HG03139 (cell line): ENCODE measurements around the gene HOXB6.

ENCODE experiments used
- ATAC-seq: cut with Tn5 transposase; IDR thresholded peaks from one replicate; pipeline ENCODE4 v1.9.1; 2021; ENCODE audit not compliant: unreplicated experiment

HOXB6 gene

DNA sequence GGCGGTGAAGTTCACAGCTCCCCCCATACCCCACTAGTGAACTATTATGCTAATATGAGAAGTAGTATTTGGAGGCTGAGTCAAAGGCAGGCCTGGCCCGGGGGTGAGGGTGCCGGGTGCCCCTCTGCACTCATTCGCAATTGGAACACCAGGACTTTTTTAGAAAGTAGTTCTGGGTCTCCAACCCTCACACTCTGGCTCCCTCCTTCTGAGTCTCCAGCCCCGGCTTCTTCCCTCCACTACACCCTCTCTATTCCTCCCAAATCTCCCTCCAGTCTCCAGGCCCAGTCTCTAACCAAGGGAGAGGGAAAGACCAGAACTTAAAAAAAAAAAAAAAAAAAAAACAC lies 48.6 kb downstream of the HOXB6 start:
- ATAC-seq, result no peak

DNA sequence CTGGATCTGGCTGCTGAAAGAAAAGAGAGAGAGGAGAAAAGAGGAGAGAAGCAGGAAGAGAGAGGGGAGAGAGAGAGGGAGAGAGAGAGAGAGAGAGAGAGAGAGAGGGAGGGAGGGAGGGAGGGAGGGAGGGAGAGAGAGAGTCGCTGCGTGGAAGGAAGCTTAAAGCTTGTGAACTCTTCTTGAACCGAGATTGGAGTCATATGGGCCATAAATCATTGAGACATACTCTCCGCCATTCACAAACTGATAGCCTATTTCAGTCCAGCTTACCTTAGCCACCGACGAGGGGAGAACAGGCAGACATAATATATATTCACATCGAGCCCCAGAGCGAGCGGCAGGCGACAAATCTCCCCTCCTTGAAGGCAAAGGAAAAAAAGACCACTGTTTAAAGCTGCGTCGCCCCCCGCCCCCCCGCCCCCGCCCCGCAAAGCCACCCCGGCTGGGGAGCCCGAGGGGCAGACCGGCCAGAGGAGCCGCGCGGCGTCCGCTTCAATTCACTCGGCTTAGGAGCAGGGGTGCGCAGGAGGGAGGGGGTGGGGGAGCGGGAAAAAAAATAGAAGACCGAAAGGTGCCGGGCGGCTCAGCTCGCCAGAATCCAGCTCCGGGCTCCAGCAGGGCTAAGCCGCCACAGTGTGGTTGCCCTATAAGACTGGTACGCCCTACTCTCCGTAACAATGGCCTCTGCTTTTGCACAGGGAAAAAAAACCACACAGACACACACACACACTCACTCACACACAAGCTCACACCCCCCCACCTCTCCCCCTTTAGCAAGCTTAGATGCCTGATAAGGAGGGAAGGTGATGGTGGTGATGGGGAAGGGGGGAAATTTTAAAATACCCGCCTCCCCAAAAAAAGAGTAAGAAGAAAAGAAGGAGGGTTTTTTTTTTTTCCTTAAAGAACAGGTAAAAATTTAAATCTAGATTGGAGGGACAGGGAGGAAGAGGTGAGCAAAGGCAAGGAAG lies 49.2 kb downstream of the HOXB6 start:
- no peak for ATAC-seq

DNA sequence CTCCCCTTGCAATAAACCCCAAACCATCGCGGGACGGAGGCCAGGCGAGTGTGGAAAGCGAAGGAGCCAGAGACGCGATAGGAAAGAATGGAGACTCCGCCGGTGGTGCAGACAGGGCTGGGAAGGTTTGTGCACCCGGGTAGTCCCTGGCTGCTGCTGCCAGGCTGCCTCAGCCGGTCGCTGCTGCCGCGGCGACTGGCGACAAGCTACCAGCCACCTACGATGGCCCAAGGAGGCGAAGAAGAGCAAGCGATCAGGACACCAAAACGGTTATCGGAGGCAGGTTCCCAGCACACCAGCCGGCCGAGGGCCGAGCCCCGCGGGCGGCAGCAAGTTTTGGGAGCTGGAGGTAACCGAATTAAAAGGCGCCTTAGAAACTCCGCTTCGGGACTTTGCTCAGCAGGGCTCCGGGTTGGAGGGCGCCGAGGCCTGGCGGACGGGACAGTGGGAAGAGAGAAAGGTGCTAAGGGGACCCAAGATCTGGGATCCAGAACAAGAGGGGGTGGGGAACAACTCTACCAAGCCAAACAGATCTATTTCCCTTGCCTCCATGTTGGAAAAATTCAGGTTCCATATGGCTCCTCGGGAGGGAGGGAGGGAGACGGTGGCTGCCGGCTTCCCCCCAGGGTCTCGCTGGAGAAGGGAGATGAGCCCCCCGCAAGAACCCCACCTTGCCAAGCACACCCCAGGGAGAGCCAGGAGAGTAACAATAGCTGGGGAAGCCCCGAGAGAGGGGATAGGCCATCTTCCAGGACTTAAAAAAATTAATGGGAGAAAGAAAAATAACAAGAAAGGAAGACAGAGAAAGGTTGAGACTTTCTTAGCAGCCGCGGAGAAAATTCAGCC lies 50.2 kb downstream of the HOXB6 start:
- no peak for ATAC-seq

DNA sequence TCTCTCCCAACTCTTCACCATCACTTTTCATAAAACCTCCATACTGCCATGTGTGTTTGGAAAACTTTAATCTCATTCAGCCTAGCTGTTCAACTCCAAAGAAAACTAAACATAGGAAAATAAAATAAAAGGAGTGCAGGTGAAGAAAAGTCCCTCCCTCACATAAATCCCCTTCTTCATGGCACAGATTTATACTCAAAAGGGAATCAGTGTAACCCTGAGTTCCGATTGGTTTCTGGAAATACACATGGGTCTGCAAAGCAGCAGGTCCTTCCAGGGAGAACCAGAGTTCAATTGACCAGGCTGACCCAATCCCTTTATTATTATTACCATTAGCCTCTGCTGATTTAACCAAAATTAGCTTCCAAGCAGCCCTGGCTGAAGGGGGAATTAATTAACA lies 51.0 kb downstream of the HOXB6 start:
- no peak for ATAC-seq

DNA sequence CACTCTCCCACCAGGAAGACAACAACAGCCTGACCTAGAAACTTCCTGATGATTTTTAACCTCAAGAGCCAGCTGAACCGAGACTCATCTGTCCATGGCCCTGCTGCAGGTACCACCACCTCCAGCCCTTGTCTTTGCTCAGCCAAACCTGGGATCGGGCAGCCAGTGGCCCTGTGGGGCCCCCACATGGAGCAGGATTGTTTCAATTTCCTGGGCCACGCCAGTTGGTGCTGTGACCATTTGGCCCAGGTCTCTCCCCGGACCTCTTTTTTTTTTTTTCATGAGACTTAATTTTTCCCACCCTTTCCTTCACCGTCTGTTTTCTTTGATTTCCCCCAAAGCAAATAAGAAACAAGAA lies 51.6 kb downstream of the HOXB6 start:
- no peak for ATAC-seq

DNA sequence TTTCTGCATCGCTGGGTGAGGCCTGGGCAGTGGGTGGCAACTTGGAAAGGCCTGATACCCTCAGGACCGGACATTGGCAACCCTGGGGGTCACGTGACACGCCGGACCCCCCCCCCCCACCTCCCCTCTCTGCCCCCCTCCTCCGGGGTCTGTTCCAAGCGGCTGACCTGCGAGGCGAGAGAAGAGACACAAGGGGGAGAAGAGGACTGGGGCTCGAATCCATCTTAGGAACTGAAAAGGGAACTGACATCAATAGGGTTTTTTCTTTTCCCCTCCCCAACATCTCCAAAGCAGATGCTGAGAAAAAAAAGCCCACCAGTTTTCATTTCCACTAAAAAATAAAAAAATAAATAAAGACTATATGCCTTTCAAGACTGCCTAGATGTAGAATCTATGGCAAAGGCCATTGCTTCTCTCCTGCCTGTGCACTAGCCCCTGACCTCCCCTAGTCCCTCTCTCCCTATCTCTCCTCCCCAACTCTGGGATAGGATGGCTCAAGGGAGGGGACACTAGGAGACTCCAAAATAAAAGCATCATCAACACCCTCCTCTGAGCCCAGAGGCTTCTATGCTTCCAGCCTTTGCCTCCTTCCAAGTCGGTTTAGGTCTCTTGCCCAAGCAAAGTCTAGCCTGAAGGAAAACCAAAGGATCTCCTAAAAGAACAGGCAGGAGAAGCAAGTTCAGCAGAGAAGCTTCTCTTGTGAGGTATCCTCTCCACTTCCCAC lies 52.2 kb downstream of the HOXB6 start:
- no peak for ATAC-seq

DNA sequence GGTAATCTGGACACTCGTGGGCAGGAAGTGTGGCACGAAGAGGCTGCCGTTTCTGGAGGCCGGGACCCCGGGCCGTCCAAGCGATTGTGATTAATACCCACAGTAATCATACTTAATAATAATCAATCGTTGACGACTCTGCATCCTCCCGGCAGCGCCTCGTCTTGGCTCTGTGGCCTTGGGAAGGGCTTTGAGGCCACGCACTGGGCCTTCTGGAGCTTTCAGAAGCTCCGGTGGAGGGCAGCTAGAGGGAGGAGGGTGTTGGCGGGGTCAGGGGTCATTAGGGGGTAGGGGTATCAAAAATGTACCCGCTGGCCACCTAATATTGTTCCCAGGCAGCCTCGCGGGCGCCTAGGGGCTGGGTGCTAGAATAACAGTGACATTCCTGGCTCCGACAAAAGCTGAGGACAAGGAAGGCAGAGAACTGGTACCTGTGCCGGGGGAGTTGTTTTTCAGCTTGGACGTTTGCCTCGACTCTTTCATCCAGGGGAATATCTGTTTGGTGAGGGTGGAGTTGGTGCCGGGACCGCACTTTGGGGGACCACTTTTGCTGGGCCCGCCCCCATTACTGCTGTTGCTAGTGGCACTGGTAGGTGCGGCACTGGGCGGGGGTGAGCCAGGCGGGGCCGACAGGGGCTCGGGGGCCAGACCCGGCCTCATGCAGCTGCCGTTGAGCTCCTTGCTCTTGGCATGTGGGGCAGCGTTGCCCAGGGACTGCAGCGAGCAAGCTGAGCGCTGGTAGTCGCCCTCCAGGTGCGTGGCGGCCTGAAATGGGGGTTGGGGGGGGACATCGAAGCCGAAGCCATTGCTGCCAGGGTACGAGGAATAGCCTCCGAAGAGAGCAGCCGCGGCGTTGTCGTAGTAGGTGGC lies 53.0 kb downstream of the HOXB6 start:
- no peak for ATAC-seq

DNA sequence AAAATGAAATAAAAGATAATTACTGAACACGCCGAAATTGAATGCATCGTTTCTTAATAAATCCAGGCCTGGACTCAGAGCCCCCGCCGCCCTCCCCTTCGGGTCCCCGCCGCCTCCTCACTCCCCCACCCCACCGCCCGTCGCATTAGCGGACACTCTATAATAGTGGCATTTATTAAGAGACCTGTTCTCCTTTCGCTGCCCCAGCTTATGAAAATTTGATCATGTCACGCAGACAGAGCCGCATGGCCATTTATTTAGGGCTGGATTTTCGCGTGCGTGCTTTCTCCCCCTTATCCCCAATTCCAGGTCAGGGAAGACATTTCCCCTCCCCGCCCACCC lies 53.6 kb downstream of the HOXB6 start:
- ATAC-seq, result no peak

DNA sequence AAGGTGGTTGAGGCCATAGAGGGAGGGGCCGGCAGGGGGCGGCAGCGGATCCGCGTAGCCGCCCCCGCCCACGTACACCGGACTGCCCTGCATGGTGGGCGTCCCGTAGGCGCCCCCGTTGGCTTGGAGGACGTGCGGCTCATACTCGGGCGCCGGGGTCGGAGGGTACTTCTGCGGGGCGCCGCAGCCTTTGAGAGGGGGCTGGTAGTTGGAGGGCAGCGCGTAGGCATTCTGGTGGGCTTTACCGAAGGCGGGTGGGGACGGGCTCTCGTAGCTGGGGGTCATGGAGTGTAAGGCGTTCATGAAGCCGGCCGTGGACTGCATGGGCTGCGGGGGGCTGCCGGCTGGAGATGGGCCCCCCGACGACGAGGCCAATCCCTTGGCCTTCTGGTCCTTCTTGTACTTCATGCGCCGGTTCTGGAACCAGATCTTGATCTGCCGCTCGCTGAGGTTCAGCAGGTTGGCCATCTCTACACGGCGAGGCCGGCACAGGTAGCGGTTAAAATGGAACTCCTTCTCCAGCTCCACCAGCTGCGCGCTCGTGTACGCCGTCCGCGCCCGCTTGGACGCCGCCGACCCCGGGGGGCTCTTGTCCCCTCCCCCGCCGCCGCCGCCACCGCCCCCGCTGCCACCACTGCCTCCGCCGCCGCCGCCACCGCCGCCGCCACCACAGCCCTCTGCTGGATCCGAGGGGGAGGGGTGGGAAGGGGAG lies 54.1 kb downstream of the HOXB6 start:
- no peak for ATAC-seq

DNA sequence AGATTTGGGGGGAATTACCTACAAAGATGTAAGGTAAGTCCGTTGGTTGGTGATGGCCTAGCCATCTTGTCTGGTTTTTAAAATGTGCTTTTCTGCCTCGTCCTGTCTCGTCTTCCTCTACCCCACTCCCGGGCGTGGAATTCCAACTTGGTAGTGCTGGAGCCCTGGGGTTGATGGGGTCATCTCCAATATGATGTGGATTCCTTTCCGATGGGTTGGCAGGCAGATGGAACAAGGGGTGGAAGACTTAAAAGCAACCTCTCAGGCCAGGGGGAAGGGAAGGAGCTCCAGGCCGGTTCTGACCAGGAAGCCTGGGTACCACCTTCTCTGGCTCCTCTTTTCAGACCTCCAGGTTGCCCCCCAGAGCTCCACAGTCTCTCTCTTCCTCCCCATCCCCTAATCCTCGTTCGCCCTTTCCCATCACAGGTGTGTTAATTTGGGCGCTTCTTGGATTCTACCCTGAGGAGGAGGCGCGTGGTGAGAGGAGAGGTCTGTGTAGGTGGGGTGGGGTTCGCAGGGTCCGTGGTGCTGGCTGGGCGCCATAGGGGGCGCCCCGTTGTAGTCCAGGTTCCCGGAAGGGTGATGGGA lies 54.8 kb downstream of the HOXB6 start:
- ATAC-seq, result no peak

DNA sequence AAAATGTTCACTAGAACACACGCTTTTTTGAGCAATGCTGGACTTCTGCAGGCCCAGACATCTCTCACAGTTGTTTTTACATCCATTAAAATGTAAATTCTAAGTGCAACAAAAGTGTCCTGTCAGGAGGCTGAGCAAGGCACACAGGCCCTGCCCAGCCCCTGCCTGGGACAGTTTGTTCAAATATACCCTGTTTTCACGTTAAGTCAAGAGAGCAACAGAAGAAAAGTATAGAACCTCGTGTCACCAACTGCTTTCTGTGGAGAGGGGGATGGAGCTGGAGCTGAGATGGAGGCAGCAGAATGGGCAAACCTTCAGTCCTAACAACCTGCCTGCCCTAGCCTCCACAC lies 55.5 kb downstream of the HOXB6 start:
- no peak for ATAC-seq

DNA sequence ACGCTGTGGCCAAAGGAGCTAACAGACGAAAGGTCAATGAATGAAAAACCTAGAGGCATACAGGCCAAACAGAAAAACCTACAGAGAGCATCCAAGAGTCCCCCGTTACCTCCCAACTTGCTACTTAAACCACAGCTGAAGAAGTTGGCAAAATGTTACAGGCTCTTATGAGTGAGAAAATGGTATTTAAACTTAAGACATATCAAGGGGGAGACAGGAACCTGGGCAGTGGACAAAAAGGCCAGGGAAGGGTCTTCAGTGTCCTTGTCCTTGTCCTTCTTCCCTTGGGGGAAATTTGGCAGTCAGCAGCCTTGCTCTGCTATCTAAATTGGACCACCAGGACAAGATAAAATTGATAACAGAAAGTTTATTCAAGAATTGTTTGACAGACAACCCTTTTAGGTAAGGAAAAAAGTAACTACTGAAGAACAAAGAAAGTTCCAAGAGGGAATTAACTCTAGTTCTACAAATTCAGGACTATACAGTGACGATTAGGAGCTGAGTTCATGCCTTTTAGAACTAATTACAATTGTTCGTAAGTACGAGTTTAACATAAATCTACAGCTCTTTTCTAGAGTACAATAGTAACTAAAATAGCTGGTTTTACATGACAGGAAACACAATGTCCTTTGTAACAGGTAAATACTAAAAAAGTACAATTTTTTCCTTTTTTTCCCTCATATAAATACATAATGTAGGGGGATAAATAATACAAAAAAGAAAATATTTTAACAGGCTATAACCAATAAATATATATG lies 56.1 kb downstream of the HOXB6 start:
- ATAC-seq, result no peak

DNA sequence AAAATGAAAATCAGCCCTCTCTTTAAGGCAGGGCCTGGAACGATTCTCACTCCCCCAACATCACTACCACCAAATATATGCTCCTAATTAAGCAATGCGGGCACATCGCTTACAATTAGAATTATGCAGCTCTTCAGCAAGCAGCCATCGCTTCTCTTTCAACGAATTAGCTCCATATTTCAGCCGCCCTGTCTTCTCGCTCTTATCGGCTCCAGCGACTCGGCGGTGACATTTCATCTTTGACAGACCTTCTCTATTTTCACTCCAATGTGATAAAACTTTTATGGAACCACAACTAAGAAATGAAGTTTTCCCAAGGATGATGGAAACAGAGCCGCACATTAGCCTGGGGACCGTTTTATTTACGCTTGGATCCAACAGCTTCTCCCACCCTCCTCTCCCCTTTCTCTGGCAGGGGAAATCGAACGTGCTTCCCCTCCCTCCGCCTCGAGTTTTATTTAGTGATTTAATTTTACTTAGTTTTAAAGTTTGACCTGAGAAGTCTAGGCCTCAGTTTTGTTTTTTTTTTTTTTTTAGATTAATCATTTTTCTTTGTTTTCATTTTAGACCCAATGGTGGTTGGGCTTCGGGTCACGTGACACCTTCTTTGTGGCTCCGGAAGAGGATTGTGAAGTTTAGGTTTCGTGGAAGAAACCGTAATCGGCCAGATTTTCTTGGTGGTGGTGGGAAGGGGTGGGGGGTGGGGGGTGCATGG lies 56.8 kb downstream of the HOXB6 start:
- ATAC-seq, result no peak

DNA sequence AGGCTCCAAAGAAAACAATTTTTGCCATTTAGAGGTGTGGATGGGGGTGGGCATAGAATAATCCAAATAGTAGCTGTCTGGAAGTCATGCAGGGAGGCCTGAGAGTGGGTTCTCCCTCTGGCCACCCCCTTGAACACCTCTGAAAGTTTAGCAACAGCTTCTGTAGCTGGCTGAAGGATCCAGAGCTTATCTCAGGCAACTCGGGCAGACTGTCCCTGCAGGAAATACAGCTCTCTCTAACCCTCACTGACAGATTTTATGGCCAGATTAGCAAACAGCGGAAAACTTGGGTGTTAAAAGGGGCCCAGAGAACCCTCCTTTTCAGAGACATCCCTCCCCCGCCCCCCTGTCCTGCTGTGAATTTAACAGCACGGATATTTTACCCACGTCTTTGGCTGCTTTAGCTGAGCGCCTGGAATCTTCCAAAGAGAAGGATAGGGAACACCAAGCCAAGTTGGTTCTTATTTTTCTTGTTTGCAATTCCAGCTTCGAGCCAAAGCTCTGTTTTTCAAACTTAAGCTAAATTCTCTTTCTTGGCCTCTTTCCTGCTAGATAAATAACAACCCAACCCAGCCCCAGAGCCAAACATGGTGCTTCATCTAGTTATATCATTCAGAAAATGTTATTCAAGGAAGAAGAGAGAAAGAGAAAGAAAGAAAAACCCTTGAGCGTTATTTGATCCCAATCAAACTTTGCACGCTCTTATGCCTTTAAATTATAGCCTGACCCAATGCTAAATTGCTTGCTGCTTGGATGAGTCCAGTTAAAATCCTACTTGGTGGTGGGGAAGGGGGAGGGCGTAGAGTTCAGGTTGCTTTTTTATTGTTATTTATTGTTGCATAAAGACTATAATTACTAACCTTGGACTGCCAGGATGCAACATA lies 57.6 kb downstream of the HOXB6 start:
- no peak for ATAC-seq

DNA sequence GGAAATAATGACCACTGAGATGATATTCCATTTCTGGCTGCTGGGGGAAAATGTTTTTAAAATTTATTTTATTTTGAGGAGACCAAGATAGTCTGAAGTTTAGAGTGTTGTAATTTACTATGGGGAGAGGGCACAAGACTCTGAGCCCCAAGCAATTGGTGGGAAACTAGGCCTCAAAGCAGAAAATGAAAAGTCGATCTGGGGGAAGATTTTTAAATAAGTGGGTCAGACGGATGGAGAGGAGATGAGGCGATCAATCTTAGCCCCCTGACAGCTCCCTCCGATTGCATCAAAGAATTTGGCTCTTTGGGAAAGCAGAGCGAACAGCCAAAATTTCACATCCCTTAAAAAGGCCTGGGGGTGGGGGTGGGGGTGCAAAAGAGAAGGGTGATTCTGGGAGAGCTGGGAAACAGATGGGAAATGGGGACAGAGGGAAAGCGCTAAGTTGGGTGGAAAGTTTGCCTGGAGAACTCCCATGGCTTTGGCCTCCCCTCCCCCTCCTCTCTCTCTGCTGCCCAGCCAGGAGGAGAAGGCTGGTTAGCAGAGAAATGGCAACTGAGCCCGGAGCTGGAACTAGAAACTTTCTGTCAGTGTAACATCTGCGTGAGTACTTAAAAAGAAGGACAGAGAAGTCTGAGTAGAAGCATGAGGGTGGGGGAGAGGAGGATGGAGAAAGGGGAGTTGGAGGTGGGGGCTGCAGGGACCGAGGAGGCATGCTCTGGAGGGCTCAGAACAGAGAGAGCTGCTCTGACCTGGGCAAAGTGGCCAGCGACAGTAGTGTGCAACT lies 58.5 kb downstream of the HOXB6 start:
- ATAC-seq, result no peak
